HCT116 (cell line): ENCODE measurements around the gene UGGT2.
"Not testable (repeated sequence)": the region's sequence is repeated elsewhere in the genome, so short reads cannot be mapped to it uniquely, and the experiment has no call there.

Source experiments
- CTCF ChIP-seq, 3 experiments: fragments of 200-600 bp in 1 of 3; sonication (generic) in 1 of 3; IDR thresholded peaks in 2 of 3; conservative IDR thresholded peaks in 1 of 3; 2 replicates each; pipeline ENCODE4 v1.5.1; 2012 to 2017; ENCODE audit warnings: low read depth in 2 of 3, low read length in 2 of 3, antibody characterized with exemption in 1 of 3, borderline replicate concordance in 1 of 3, control low read depth in 1 of 3, mild to moderate bottlenecking in 1 of 3, mixed read lengths in 1 of 3, mixed run types in 1 of 3, moderate library complexity in 1 of 3; ENCODE audit not compliant: insufficient read depth in 1 of 3
- REST ChIP-seq: IDR thresholded peaks from 2 replicates; pipeline ENCODE4 v1.6.1; 2012; ENCODE audit warnings: low read depth
- TCF7L2 ChIP-seq: IDR thresholded peaks from 2 replicates; pipeline ENCODE4 v1.7.0; 2011; ENCODE audit warnings: borderline replicate concordance, inconsistent platforms; ENCODE audit not compliant: insufficient read depth, insufficient read length; ENCODE audit errors: extremely low read depth
- YY1 ChIP-seq: IDR thresholded peaks from 2 replicates; pipeline ENCODE4 v1.6.1; 2011; ENCODE audit warnings: low read length, low read depth, moderate library complexity, mild to moderate bottlenecking; ENCODE audit not compliant: insufficient replicate concordance; ENCODE audit errors: extremely low read depth

GRCh38 chr13:95928367-95928906 is 124.8 kb downstream of the UGGT2 start:
- not testable (repeated sequence) for TF ChIP-seq TCF7L2; CTCF (IDR thresholded peaks at IDR 0.05 in 2 of 3, conservative IDR thresholded peaks at IDR 0.05 in 1 of 3; ENCODE audit: borderline replicate concordance in 1 of 3, insufficient read depth in 1 of 3, low read depth in 2 of 3, low read length in 2 of 3); REST; YY1
